GM12878 (cell line): ENCODE results near the gene LYSMD1. TPM values are rescaled to one million over a fixed set of nuclear protein-coding genes. Genes with fewer than 3 reads are reported as not detected.
A peak's percentile ranks its signal among the peaks of the same experiment; 100 is the strongest.

Source experiments
- BACH1 ChIP-seq: fragments of 450-650 bp; IDR thresholded peaks from 2 replicates; pipeline ENCODE4 v1.6.1; 2017; ENCODE audit warnings: mild to moderate bottlenecking, borderline replicate concordance
- IRF4 ChIP-seq: IDR thresholded peaks from 2 replicates; pipeline ENCODE4 v1.6.1; 2011; ENCODE audit warnings: low read depth, low read length
- JUND ChIP-seq: IDR thresholded peaks from 2 replicates; pipeline ENCODE4 v1.6.1; 2012; ENCODE audit warnings: low read depth, mild to moderate bottlenecking, low read length, improper control_type of control experiment, moderate library complexity
- MAX ChIP-seq: IDR thresholded peaks from 2 replicates; pipeline ENCODE4 v1.6.1; 2012; ENCODE audit warnings: low read depth, low read length, improper control_type of control experiment
- TARDBP ChIP-seq: IDR thresholded peaks from 2 replicates; pipeline ENCODE4 v1.6.1; 2016; ENCODE audit warnings: borderline replicate concordance
- YY1 ChIP-seq: IDR thresholded peaks from 2 replicates; pipeline ENCODE4 v1.6.1; 2011; ENCODE audit warnings: low read depth, mild to moderate bottlenecking, low read length
- ZBED1 ChIP-seq: IDR thresholded peaks from 2 replicates; pipeline ENCODE4 v1.6.1; 2016; ENCODE audit warnings: borderline replicate concordance
- ZBTB4 ChIP-seq: fragments of 450-650 bp; formaldehyde crosslinking; IDR thresholded peaks from 2 replicates; pipeline ENCODE4 v1.4.0; 2022; ENCODE audit warnings: mild to moderate bottlenecking, moderate library complexity
- ZBTB40 ChIP-seq: fragments of 450-650 bp; IDR thresholded peaks from 2 replicates; pipeline ENCODE4 v1.6.1; 2016; ENCODE audit warnings: mild to moderate bottlenecking, moderate library complexity, borderline replicate concordance
- ZNF274 ChIP-seq: IDR thresholded peaks from one replicate; pipeline ENCODE4 v1.8.0; 2011; ENCODE audit not compliant: insufficient read length, insufficient read depth
- ZNF592 ChIP-seq: fragments of 450-650 bp; IDR thresholded peaks from 2 replicates; pipeline ENCODE4 v1.6.1; 2017; ENCODE audit warnings: mild to moderate bottlenecking, moderate library complexity
- polyA plus RNA-seq, 11 experiments: library from polyadenylated mRNA; depleted of rRNA in 4 of 11; unstranded in 6 of 11; stranded (reverse) in 5 of 11; fragments of >200 nt; fragmentation: Nextera tagmentation in 4 of 11; fragmentation: Illumina TruSeq in 1 of 11; extraction: Ambion mirVana in 4 of 11; extraction: Trizol in 1 of 11; gene quantifications; 1 replicate in 1 of 11; 2 replicates in 10 of 11; pipeline versions ENCODE4 v1.2.1 to v1.2.3, GENCODE V29; 2011 to 2016; ENCODE audit warnings: inconsistent platforms in 2 of 11, missing spikeins in 2 of 11, low read depth in 1 of 11
- total RNA-seq, 4 experiments: library from RNA; depleted of rRNA in 3 of 4; stranded (reverse); fragments of >200 nt in 3 of 4; fragmentation: Illumina TruSeq in 1 of 4; extraction: Trizol in 1 of 4; gene quantifications; 2 replicates each; pipeline versions ENCODE4 v1.2.1 to v1.2.3, GENCODE V29; 2013 to 2021
- TF ChIP-seq, protein P1 (sequence below): IDR thresholded peaks from 2 replicates; pipeline ENCODE4 v1.6.1; 2012; ENCODE audit warnings: mild to moderate bottlenecking, low read depth, low read length

The LYSMD1 gene
- total and polyA plus RNA-seq, 10 of the 15 experiments (the other 5 are each of a cell fraction or from before 2014, with no cell fraction given): 0.80 to 10.4 (median 6.5) TPM

- no peak for TF ChIP-seq ZBTB4 (CRISPR knock-in tag)
- peak; percentile 70; the same call in 1 of the 2 replicates for TF ChIP-seq BACH1
- TF ChIP-seq IRF4: peak; percentile 82; the same call in 1 of the 2 replicates
- peak; percentile 92 for TF ChIP-seq ZNF592
- peak; percentile 95 for TF ChIP-seq ZBTB40
- TF ChIP-seq TARDBP: peak; percentile 98
- TF ChIP-seq MAX: no peak
- no peak for TF ChIP-seq JUND
- TF ChIP-seq YY1: peak; percentile 86
- no peak for TF ChIP-seq ZNF274
- peak; percentile 79; the same call in 1 of the 2 replicates for TF ChIP-seq ZBED1
- TF ChIP-seq, protein P1, sequence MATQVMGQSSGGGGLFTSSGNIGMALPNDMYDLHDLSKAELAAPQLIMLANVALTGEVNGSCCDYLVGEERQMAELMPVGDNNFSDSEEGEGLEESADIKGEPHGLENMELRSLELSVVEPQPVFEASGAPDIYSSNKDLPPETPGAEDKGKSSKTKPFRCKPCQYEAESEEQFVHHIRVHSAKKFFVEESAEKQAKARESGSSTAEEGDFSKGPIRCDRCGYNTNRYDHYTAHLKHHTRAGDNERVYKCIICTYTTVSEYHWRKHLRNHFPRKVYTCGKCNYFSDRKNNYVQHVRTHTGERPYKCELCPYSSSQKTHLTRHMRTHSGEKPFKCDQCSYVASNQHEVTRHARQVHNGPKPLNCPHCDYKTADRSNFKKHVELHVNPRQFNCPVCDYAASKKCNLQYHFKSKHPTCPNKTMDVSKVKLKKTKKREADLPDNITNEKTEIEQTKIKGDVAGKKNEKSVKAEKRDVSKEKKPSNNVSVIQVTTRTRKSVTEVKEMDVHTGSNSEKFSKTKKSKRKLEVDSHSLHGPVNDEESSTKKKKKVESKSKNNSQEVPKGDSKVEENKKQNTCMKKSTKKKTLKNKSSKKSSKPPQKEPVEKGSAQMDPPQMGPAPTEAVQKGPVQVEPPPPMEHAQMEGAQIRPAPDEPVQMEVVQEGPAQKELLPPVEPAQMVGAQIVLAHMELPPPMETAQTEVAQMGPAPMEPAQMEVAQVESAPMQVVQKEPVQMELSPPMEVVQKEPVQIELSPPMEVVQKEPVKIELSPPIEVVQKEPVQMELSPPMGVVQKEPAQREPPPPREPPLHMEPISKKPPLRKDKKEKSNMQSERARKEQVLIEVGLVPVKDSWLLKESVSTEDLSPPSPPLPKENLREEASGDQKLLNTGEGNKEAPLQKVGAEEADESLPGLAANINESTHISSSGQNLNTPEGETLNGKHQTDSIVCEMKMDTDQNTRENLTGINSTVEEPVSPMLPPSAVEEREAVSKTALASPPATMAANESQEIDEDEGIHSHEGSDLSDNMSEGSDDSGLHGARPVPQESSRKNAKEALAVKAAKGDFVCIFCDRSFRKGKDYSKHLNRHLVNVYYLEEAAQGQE: peak; percentile 57; the same call in 1 of the 2 replicates
Observed at GRCh38 chr1:151165738-151166504, at the start of gene LYSMD1, which contains the start of gene SCNM1 (continued).
